H9 (cell line): ENCODE results near the gene ENOSF1. TPM values are rescaled to one million over a fixed set of nuclear protein-coding genes. Genes with fewer than 3 reads are reported as not detected.
A peak's percentile ranks its signal among the peaks of the same experiment; 100 is the strongest.

Experiments used
- DNase-seq: peaks from one replicate; pipeline ENCODE4 v3.0.0-alpha.2; 2017
- H2AFZ ChIP-seq: one replicate; pipeline ENCODE4 v1.6.1; 2013; ENCODE audit warnings: mild to moderate bottlenecking, low read length, control low read depth, moderate library complexity
- H2AK5ac ChIP-seq: 2 replicates; pipeline ENCODE4 v1.6.1; 2013; ENCODE audit warnings: low read length, control low read depth, mixed read lengths; ENCODE audit not compliant: insufficient read length
- H2BK120ac ChIP-seq: one replicate; pipeline ENCODE4 v1.6.1; 2013; ENCODE audit warnings: low read depth, mild to moderate bottlenecking, low read length, control low read depth, inconsistent platforms; ENCODE audit not compliant: poor library complexity, severe bottlenecking
- H2BK12ac ChIP-seq: 2 replicates; pipeline ENCODE4 v1.6.1; 2013; ENCODE audit warnings: low read length, control low read depth, mixed read lengths, low read depth; ENCODE audit not compliant: insufficient read length
- H2BK15ac ChIP-seq: 2 replicates; pipeline ENCODE4 v1.6.1; 2013; ENCODE audit warnings: low read depth, low read length, control low read depth
- H2BK20ac ChIP-seq: one replicate; pipeline ENCODE4 v1.6.1; 2013; ENCODE audit warnings: low read depth, mild to moderate bottlenecking, low read length, control low read depth, inconsistent platforms; ENCODE audit not compliant: poor library complexity, severe bottlenecking
- H2BK5ac ChIP-seq: 2 replicates; pipeline ENCODE4 v1.6.1; 2013; ENCODE audit warnings: low read length, control low read depth, mixed read lengths; ENCODE audit not compliant: insufficient read length
- H3K14ac ChIP-seq: 2 replicates; pipeline ENCODE4 v1.6.1; 2013; ENCODE audit warnings: low read length, control low read depth; ENCODE audit not compliant: insufficient read depth
- H3K18ac ChIP-seq: 2 replicates; pipeline ENCODE4 v1.6.1; 2013; ENCODE audit warnings: low read depth, mild to moderate bottlenecking, mixed read lengths, low read length, control low read depth; ENCODE audit not compliant: insufficient read length
- H3K23ac ChIP-seq: 2 replicates; pipeline ENCODE4 v1.6.1; 2013; ENCODE audit warnings: low read length, control low read depth, mixed read lengths, low read depth; ENCODE audit not compliant: insufficient read length
- H3K23me2 ChIP-seq: 2 replicates; pipeline ENCODE4 v1.6.1; 2013; ENCODE audit warnings: low read depth, mild to moderate bottlenecking, mixed read lengths, low read length, control low read depth; ENCODE audit not compliant: insufficient read length, poor library complexity, severe bottlenecking
- H3K27ac ChIP-seq: 2 replicates; pipeline ENCODE4 v1.5.1; 2013; ENCODE audit warnings: low read length, control low read depth, mixed read lengths, low read depth; ENCODE audit not compliant: insufficient read length
- H3K27me3 ChIP-seq: 2 replicates; pipeline ENCODE4 v1.6.1; 2013; ENCODE audit warnings: low read length, control low read depth, inconsistent platforms; ENCODE audit not compliant: insufficient read depth
- H3K4ac ChIP-seq: 2 replicates; pipeline ENCODE4 v1.6.1; 2013; ENCODE audit warnings: low read depth, mild to moderate bottlenecking, control low read depth, inconsistent platforms, low read length, moderate library complexity
- H3K4me1 ChIP-seq: 2 replicates; pipeline ENCODE4 v1.6.1; 2013; ENCODE audit warnings: low read length, control low read depth, inconsistent platforms; ENCODE audit not compliant: insufficient read depth
- H3K4me2 ChIP-seq: 2 replicates; pipeline ENCODE4 v1.6.1; 2013; ENCODE audit warnings: low read length, control low read depth, mixed read lengths; ENCODE audit not compliant: insufficient read length, insufficient read depth
- H3K56ac ChIP-seq: 2 replicates; pipeline ENCODE4 v1.6.1; 2013; ENCODE audit warnings: low read depth, mild to moderate bottlenecking, mixed read lengths, low read length, control low read depth; ENCODE audit not compliant: insufficient read length
- H3K79me1 ChIP-seq: 2 replicates; pipeline ENCODE4 v1.6.1; 2013; ENCODE audit warnings: low read depth, mild to moderate bottlenecking, moderate library complexity, low read length, control low read depth, inconsistent platforms; ENCODE audit not compliant: insufficient read depth, poor library complexity, severe bottlenecking
- H3K79me2 ChIP-seq: 2 replicates; pipeline ENCODE4 v1.6.1; 2013; ENCODE audit warnings: low read length, control low read depth, inconsistent platforms; ENCODE audit not compliant: insufficient read depth
- H3K9ac ChIP-seq: 2 replicates; pipeline ENCODE4 v1.6.1; 2013; ENCODE audit warnings: low read length, control low read depth, mixed read lengths; ENCODE audit not compliant: insufficient read length; ENCODE audit errors: extremely low read depth
- H3K9me3 ChIP-seq: one replicate; pipeline ENCODE4 v1.6.1; 2013; ENCODE audit warnings: low read depth, low read length, inconsistent platforms; ENCODE audit not compliant: control insufficient read depth
- H3T11ph ChIP-seq: one replicate; pipeline ENCODE4 v1.6.1; 2013; ENCODE audit warnings: mild to moderate bottlenecking, low read length, control low read depth, inconsistent platforms
- H4K20me1 ChIP-seq: one replicate; pipeline ENCODE4 v1.6.1; 2013; ENCODE audit not compliant: control insufficient read depth, insufficient read length, insufficient read depth
- H4K5ac ChIP-seq: 2 replicates; pipeline ENCODE4 v1.6.1; 2013; ENCODE audit warnings: low read depth, mild to moderate bottlenecking, mixed read lengths, low read length, control low read depth; ENCODE audit not compliant: insufficient read length
- H4K8ac ChIP-seq: replicated peaks from 2 replicates; pipeline ENCODE4 v1.6.1; 2013; ENCODE audit warnings: low read length, control low read depth, mixed read lengths, low read depth; ENCODE audit not compliant: insufficient read length
- H4K91ac ChIP-seq: 2 replicates; pipeline ENCODE4 v1.6.1; 2013; ENCODE audit warnings: low read depth, mild to moderate bottlenecking, moderate library complexity, mixed read lengths, low read length, control low read depth; ENCODE audit not compliant: insufficient read length
- H3K27ac Mint-ChIP-seq, 3 experiments: 2 replicates in 2 of 3; 3 replicates in 1 of 3; pipeline ENCODE4 v1.8.0; 2020 to 2021; ENCODE audit warnings: mixed read lengths in 3 of 3, mild to moderate bottlenecking in 1 of 3, moderate library complexity in 1 of 3
- H3K27me3 Mint-ChIP-seq: 2 replicates; pipeline ENCODE4 v1.8.0; 2021; ENCODE audit warnings: low read depth, mild to moderate bottlenecking, moderate library complexity, mixed read lengths
- H3K36me3 Mint-ChIP-seq, 3 experiments: 2 replicates in 2 of 3; 3 replicates in 1 of 3; pipeline ENCODE4 v1.8.0; 2020 to 2021; ENCODE audit warnings: low read depth in 3 of 3, mixed read lengths in 3 of 3; ENCODE audit not compliant: insufficient read depth in 1 of 3
- H3K4me1 Mint-ChIP-seq, 2 experiments: 2 replicates each; pipeline ENCODE4 v1.8.0; 2020; ENCODE audit warnings: mixed read lengths in 2 of 2
- H3K4me3 Mint-ChIP-seq, 2 experiments: 2 replicates in 1 of 2; 3 replicates in 1 of 2; pipeline ENCODE4 v1.8.0; 2020 to 2021; ENCODE audit warnings: mild to moderate bottlenecking in 2 of 2, mixed read lengths in 2 of 2, moderate library complexity in 1 of 2
- H3K9me3 Mint-ChIP-seq, 2 experiments: 2 replicates in 1 of 2; 3 replicates in 1 of 2; pipeline ENCODE4 v1.8.0; 2020; ENCODE audit warnings: mild to moderate bottlenecking in 2 of 2, mixed read lengths in 2 of 2, moderate library complexity in 1 of 2
- CTCF ChIP-seq: fragments of 200-600 bp; sonication (generic); conservative IDR thresholded peaks from 3 replicates; pipeline ENCODE4 v1.8.0; 2021; ENCODE audit warnings: antibody characterized with exemption, mild to moderate bottlenecking
- WGBS: extraction: QIAGEN DNeasy Blood & Tissue Kit; methylation state at CpG from one replicate; pipeline ENCODE4 v1.1.7; 2013; ENCODE audit warnings: missing lambda C conversion rate, low lambda C conversion rate, mixed read lengths; ENCODE audit not compliant: insufficient read length; ENCODE audit errors: extremely low coverage; 5-methylcytosine and 5-hydroxymethylcytosine counted together
- total RNA-seq: library from RNA; stranded (reverse); gene quantifications from 2 replicates; pipeline ENCODE4 v1.2.1, GENCODE V29; 2021

The ENOSF1 gene
- total RNA-seq, 1 experiment from 2014 or later = 40.3 TPM

- Histone ChIP-seq H2AK5ac (no peak overlapping the region), H4K5ac (no peak overlapping the region), H4K20me1 (no peaks in the 10 kb centered on the region), H3T11ph (no peak overlapping the region), H3K27me3 (no peaks in the 10 kb centered on the region), H2BK12ac (no peak overlapping the region), H3K79me1 (no peaks in the 10 kb centered on the region), H2AFZ (no peak overlapping the region), H4K8ac (no peak overlapping the region), H2BK15ac (no peak overlapping the region), H3K9ac (no peak overlapping the region), H3K23me2 (no peaks in the 10 kb centered on the region), H2BK120ac (no peak overlapping the region), H3K23ac (no peak overlapping the region), H4K91ac (no peak overlapping the region), H3K18ac (no peak overlapping the region), H2BK5ac (no peak overlapping the region), H3K79me2 (no peaks in the 10 kb centered on the region; the same call in 1 of the 2 replicates), H3K56ac (no peak overlapping the region), H3K27ac (no peak overlapping the region), H3K14ac (no peak overlapping the region), H2BK20ac (no peak overlapping the region), H3K4ac (no peak overlapping the region), H3K4me1 (no peaks in the 10 kb centered on the region), H3K4me2 (no peak overlapping the region), H3K9me3 (no peaks in the 10 kb centered on the region)
- peak; percentile 16; the same call in 1 of the 3 replicates for TF ChIP-seq CTCF
- Mint-ChIP-seq H3K27me3 (no peaks in the 10 kb centered on the region), H3K4me3 (no peak overlapping the region), H3K4me1 (peaks cover 4% of the 10 kb centered on the region in 2 experiments; a peak in 2 of 4 replicates), H3K9me3 (no peaks in the 10 kb centered on the region), H3K27ac (peak overlapping the region in 1 of 3 experiments; percentile 76; a peak in 1 of 7 replicates), H3K36me3 (peaks cover 4 to 51% (median 21%) of the 10 kb centered on the region in 3 experiments; a peak in 6 of 7 replicates)
- DNase-seq = peak; percentile 43
- WGBS = no CpG with 5 or more reads among the region's 10 CpGs
Measured at GRCh38 chr18:697800-698199, 14.6 kb downstream of the ENOSF1 start.
